A673 (cell line): ENCODE measurements around the gene TES. TPM values are rescaled to one million over a fixed set of nuclear protein-coding genes. Genes with fewer than 3 reads are reported as not detected.

Source experiments
- BruUV-seq: library from RNA; stranded (reverse); fragments of 400-500 nt; replicated peaks from 2 replicates; lab custom pipeline; 2021; lab: Mats Ljungman, UMichigan
- CTCF ChIA-PET: fragments of 300-600 bp; sonication (Branson Sonifier 250); formaldehyde crosslinking; loops from one replicate; lab custom pipeline; 2022; ENCODE audit warnings: antibody characterized with exemption; lab: Charles Lee
- POLR2A ChIA-PET: fragments of 300-600 bp; sonication (Branson Sonifier 250); formaldehyde crosslinking; loops from one replicate; lab custom pipeline; 2022; ENCODE audit warnings: antibody characterized with exemption; ENCODE audit not compliant: low non-redundant PET; lab: Charles Lee
- DNase-seq: peaks from one replicate; pipeline ENCODE4 v3.0.0-alpha.2; 2015; ENCODE audit warnings: low spot score
- H3K27ac ChIP-seq: fragments of 200-600 bp; sonication (generic); 2 replicates; pipeline ENCODE4 v1.5.1; 2016; ENCODE audit warnings: mixed run types, low read depth, mild to moderate bottlenecking, mixed read lengths, antibody characterized with exemption, low read length; ENCODE audit not compliant: poor library complexity, severe bottlenecking
- H3K27me3 ChIP-seq: fragments of 200-600 bp; sonication (generic); replicated peaks from 2 replicates; pipeline ENCODE4 v1.6.1; 2017; ENCODE audit warnings: mixed run types, low read depth, mild to moderate bottlenecking, mixed read lengths, antibody characterized with exemption, low read length; ENCODE audit not compliant: insufficient read depth, poor library complexity
- H3K36me3 ChIP-seq: fragments of 200-600 bp; sonication (generic); 2 replicates; pipeline ENCODE4 v1.6.1; 2016; ENCODE audit warnings: mixed run types, mild to moderate bottlenecking, mixed read lengths, antibody characterized with exemption, low read length; ENCODE audit not compliant: insufficient read depth, poor library complexity, severe bottlenecking
- H3K4me1 ChIP-seq: fragments of 200-600 bp; sonication (generic); 2 replicates; pipeline ENCODE4 v1.6.1; 2017; ENCODE audit warnings: mixed run types, mild to moderate bottlenecking, mixed read lengths, antibody characterized with exemption, low read length; ENCODE audit not compliant: insufficient read depth, poor library complexity, severe bottlenecking
- H3K4me3 ChIP-seq: fragments of 200-600 bp; sonication (generic); 2 replicates; pipeline ENCODE4 v1.5.1; 2016; ENCODE audit warnings: low read depth, mixed run types, mild to moderate bottlenecking, mixed read lengths, low read length; ENCODE audit not compliant: poor library complexity, severe bottlenecking
- H3K9me3 ChIP-seq: fragments of 200-600 bp; sonication (generic); 2 replicates; pipeline ENCODE4 v1.6.1; 2016; ENCODE audit warnings: mixed run types, low read depth, mild to moderate bottlenecking, mixed read lengths, antibody characterized with exemption, low read length; ENCODE audit not compliant: poor library complexity, severe bottlenecking
- EZH2 ChIP-seq: fragments of 200-600 bp; sonication (generic); IDR thresholded peaks from 2 replicates; pipeline ENCODE4 v1.6.1; 2017; ENCODE audit warnings: borderline replicate concordance, low read depth, mild to moderate bottlenecking, mixed read lengths, antibody characterized with exemption, low read length; ENCODE audit not compliant: poor library complexity, severe bottlenecking
- intact Hi-C: fragments of 100-400 bp; cut with micrococcal nuclease; formaldehyde crosslinking; loops from one replicate; pipeline ENCODE4 v1.10.0; 2022; ENCODE audit not compliant: unreplicated experiment
- total RNA-seq: library from RNA; stranded (reverse); gene quantifications from 2 replicates; pipeline ENCODE4 v1.2.3, GENCODE V29; 2021
- TF ChIP-seq, protein P1 (sequence below): fragments of 300-800, 200-600 bp; sonication (generic); conservative IDR thresholded peaks from 2 replicates; pipeline ENCODE4 v1.5.1; 2017; ENCODE audit warnings: low read depth, mild to moderate bottlenecking, antibody characterized with exemption, low read length, moderate library complexity, mixed read lengths

Gene TES
- total RNA-seq, 1 experiment from 2014 or later, result 121 TPM

DNA sequence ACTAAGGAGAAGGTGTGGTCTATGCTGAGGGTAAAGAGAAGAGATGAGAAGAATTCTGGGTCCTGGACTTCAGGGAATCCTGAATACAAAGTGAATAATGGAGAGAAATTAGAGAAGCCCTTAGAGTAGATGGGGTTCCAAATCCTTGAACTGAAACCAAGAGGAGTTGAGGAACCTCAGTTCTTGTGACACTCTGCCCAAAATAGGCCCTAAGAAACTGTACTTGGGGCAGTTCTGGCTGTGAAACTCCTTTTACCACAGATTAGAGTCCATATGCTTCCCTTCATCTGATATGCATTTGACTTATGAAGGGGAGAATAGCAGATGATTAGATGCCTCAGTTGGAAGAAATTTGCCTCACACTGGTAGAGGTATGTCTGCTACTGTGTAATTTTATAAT is 19.0 kb downstream of the TES start:
- ChIA-PET POLR2A (no interaction called here), CTCF (no interaction called here)
- no peak for TF ChIP-seq EZH2
- TF ChIP-seq, protein P1, sequence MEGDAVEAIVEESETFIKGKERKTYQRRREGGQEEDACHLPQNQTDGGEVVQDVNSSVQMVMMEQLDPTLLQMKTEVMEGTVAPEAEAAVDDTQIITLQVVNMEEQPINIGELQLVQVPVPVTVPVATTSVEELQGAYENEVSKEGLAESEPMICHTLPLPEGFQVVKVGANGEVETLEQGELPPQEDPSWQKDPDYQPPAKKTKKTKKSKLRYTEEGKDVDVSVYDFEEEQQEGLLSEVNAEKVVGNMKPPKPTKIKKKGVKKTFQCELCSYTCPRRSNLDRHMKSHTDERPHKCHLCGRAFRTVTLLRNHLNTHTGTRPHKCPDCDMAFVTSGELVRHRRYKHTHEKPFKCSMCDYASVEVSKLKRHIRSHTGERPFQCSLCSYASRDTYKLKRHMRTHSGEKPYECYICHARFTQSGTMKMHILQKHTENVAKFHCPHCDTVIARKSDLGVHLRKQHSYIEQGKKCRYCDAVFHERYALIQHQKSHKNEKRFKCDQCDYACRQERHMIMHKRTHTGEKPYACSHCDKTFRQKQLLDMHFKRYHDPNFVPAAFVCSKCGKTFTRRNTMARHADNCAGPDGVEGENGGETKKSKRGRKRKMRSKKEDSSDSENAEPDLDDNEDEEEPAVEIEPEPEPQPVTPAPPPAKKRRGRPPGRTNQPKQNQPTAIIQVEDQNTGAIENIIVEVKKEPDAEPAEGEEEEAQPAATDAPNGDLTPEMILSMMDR, result no peak
- no peak for DNase-seq
- peak overlapping the region; percentile 78 for H3K27ac ChIP-seq
- peaks cover 89% of the 10 kb centered on the region for H3K4me1 ChIP-seq
- peaks cover 6% of the 10 kb centered on the region for H3K36me3 ChIP-seq
- intact Hi-C loops, result no loop called here
- H3K4me3 ChIP-seq, result no peak overlapping the region
- H3K9me3 ChIP-seq, result no peaks in the 10 kb centered on the region
- BruUV-seq, result no TSS peak
- H3K27me3 ChIP-seq, result no peaks in the 10 kb centered on the region

DNA sequence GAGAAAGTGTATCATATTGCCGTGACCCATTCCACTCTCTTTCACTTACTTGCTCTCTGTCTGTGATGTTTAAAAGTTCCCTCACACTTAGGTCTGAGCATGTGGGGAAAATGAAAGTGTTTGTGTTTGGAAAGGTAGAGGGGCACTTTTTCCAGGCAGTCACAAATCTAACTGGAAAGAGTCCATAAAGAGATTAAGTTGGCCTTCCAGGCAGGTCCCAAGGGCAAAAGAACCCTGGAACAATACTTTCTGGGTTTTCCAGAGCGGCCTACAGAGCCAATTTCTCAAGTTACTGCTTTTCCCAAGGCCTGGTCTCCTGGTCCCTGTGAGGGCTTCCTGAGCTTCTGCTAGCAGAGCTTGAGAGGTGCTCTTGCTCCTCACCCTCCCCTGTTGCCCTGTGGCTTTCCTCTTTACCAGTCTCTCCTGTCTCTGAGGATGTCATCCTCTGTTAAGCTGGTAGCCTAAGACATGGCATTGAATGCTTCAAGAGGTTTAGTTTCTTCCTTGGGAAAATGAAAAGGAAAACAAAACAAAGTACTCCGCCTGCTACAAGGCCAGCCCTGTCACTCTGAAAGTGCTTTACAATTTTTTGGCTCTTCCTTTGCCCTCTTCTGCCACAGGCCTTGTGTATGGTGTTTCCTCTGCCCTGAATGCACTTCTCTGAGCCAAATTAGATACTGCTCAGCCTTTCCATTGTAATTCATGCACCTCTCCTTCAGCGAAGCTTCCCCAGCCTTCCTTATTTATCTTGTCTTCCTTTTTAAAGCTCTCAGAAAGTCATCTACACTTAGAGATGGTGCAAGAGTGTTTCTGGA is 20.1 kb downstream of the TES start:
- H3K27ac ChIP-seq, result peak overlapping the region; percentile 78

DNA sequence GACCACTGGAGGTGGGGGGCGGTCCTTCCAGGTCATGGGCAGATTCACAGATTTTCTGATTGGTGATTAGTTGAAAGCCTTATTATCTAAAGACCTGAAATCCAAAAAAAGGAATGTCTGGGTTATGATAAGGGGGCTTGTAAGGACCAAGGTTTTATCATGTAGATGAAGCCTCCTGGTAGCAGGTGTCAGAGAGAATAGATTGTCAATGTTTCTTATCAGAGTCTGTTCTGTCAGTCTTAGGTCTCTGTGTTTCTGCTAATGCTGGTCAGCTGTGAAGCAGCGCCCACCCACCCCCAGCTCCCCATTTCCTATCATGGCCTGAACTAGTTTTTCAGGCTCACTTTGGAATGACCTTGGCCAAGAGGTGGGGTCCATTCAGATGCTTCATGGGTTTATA is 21.2 kb downstream of the TES start:
- peaks cover 9% of the 10 kb centered on the region for H3K36me3 ChIP-seq
- H3K9me3 ChIP-seq, result no peaks in the 10 kb centered on the region
- DNase-seq, result no peak
- ChIA-PET CTCF (interaction anchor here (0.8 kb wide), 1 partner anchor 51 kb away, joined by 4 read pairs; no protein-coding TSS in a partner anchor), POLR2A (interaction anchor here (0.7 kb wide), 1 partner anchor 268 kb away, joined by 6 read pairs; no protein-coding TSS in a partner anchor)
- H3K27ac ChIP-seq, result peak overlapping the region; percentile 78
- H3K4me1 ChIP-seq, result peaks cover 86% of the 10 kb centered on the region
- BruUV-seq, result no TSS peak
- no peak overlapping the region for H3K4me3 ChIP-seq
- no peaks in the 10 kb centered on the region for H3K27me3 ChIP-seq
- TF ChIP-seq, protein P1, result no peak
- TF ChIP-seq EZH2, result no peak
- intact Hi-C loops, result no loop called here

More for the DNA sequence above, 20.1 kb downstream of the TES start:
- TF ChIP-seq, protein P1, result no peak
- TF ChIP-seq EZH2, result no peak
- no peak for DNase-seq
- peaks cover 89% of the 10 kb centered on the region for H3K4me1 ChIP-seq
- H3K9me3 ChIP-seq, result no peaks in the 10 kb centered on the region
- CTCF ChIA-PET, result interaction anchor here (1.6 kb wide), 1 partner anchor 50 kb away, joined by 8 read pairs; no protein-coding TSS in a partner anchor
- intact Hi-C loops, result no loop called here
- no peak overlapping the region for H3K4me3 ChIP-seq
- no peaks in the 10 kb centered on the region for H3K27me3 ChIP-seq
- peaks cover 6% of the 10 kb centered on the region for H3K36me3 ChIP-seq
- no TSS peak for BruUV-seq
- POLR2A ChIA-PET, result no interaction called here
